ENCODE results near the gene LDB1.

LDB1 gene, protein sequence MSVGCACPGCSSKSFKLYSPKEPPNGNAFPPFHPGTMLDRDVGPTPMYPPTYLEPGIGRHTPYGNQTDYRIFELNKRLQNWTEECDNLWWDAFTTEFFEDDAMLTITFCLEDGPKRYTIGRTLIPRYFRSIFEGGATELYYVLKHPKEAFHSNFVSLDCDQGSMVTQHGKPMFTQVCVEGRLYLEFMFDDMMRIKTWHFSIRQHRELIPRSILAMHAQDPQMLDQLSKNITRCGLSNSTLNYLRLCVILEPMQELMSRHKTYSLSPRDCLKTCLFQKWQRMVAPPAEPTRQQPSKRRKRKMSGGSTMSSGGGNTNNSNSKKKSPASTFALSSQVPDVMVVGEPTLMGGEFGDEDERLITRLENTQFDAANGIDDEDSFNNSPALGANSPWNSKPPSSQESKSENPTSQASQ

DNA sequence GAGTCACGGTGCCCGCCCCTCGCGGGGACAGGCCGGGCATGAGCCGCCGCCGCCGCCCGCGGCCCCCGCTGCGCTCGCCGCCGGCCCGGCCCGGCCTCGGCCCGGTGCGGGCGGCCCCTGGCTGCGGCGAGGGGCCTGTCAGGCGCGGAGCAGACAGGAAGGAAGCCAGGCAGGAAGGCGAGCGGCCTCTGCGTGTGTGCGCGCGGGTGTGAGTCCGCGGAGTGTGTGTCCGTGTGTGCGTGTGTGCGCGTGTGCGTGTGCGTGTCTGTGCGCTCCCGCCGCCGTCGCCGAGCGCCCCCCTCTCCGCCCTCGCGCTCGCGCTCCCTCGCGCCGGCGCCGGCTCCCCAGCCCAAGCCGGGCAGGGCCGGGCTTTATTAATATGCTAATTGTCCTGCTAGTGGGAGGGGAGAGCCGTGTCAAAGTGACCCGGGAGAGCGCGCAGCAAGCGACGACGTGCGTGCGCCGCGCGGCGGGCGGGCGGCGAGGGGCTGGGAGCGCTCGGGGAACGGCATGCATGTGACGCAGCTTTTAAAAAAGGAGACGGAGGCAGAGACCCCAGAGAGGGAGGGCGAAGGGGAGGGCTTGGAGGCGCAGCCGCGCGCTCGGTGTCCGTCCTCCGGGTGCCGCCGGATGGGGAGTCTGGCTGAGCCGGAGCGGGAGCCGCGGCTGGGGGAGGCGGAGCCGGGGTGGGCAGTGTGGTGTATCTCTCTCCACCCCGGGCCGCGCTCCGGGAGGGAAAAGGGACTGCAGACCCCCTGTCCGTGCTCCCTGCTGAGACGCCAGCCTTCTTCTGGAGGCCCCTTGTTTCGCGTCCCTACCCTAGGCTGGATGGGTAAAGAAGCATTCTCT is at the start of gene LDB1:
Gene LDB1, minus strand, starts transcription at position 227 of the 849 bp plus-strand sequence. CDS start 258 bp downstream, outside the sequence.
- peak; percentile 90 for DNase-seq

DNA sequence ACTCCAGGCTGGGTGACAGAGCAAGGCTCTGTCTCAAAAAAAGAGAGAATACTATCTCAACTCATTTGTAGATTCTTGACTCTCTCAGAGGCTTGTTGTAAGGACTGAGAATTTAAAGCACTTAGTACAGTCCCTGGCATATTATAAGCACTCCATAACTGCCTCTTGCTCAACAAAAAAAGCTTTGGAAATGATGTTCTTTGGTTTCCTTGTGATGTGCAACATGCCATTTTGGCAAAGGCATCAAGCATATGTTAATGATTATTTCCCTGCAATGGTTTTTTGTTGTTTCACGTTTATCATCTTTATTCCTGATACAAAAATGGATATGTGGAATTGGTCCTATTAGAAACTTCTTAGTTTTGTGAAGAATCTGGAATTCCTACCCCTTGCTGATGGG is 47.7 kb upstream of the LDB1 start:
- no peak for DNase-seq

DNA sequence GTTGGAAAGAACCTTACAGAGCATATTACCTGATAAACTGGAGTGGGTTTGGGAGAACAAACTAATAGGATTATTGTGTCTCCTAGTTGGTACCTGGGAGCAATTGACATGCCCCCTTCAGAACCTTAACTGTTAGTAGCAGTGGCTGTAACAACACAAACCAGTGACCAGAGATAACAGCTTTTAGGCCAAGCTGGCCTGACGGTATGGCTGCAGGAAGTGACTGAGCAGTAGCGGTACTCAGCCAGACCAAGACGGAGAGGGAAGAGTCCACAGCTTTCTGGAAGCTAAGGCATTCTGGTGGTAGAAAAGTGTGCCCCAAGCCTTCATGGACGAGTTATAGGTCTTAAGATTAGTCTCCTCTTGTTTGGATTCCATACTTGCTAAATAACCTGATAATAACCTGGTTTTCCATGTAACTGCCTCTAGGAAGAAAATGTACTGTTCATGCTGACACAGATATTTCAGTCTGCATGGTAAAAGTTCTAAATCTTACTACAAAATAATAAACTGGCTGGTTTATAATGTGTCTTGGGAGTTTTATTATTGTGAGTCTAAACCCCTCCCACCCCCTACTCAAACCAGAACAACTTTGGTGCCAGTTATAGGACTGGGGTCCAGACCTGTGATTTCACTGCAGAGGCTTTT is 43.3 kb upstream of the LDB1 start:
- no peak for DNase-seq

DNA sequence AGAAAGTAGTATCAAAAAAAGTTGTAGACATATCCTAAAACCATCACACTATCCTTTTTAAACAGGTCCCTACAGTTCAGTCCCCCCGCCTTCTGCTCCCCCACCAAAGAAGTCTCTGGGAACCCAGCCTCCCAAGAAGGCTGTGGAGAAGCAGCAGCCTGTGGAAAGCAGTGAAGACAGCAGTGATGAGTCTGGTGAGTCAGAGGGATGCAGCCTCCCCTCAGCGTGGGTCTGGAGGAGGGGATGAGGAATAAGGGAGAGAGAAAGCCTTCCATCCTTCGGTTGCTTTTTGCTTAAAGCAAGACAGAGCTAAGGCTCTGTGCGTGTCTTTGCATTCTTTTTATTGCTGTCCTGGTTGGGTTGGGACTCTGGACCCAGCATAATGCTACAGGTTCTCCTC is 39.7 kb upstream of the LDB1 start:
- DNase-seq = no peak

DNA sequence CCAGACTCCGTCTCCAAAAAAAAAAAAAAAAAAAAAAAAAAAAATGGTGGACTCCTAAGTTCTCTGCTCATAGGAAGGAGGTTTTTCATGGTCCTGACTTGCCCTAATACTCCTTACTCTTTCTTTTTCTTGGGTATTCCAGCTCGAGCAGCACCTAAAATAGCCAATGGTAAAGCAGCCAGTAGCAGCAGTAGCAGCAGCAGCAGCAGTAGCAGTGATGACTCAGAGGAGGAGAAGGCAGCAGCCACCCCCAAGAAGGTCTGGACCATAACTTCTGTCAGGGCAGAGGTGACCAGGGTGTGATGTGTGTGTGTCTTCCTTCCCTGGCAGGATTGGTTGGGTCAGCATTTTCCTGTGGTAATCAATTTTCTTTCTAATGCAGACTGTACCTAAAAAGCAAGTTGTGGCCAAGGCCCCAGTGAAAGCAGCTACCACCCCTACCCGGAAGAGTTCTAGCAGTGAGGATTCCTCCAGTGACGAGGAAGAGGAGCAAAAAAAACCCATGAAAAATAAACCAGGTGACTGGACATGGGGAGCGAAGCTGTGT is 39.0 kb upstream of the LDB1 start:
- no peak for DNase-seq

DNA sequence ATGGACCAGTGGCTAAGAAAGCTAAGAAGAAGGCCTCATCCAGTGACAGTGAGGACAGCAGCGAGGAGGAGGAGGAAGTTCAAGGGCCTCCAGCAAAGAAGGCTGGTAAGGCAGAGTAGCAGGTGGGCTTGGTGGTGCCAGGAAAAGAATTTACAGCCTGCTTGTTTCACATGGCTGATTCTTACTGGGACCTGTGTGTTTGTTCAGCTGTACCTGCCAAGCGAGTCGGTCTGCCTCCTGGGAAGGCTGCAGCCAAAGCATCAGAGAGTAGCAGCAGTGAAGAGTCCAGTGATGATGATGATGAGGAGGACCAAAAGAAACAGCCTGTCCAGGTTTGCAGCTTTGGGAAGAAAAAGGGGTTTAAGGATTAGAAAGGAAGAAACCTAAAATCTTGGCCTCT is 37.1 kb upstream of the LDB1 start:
- no peak for DNase-seq

DNA sequence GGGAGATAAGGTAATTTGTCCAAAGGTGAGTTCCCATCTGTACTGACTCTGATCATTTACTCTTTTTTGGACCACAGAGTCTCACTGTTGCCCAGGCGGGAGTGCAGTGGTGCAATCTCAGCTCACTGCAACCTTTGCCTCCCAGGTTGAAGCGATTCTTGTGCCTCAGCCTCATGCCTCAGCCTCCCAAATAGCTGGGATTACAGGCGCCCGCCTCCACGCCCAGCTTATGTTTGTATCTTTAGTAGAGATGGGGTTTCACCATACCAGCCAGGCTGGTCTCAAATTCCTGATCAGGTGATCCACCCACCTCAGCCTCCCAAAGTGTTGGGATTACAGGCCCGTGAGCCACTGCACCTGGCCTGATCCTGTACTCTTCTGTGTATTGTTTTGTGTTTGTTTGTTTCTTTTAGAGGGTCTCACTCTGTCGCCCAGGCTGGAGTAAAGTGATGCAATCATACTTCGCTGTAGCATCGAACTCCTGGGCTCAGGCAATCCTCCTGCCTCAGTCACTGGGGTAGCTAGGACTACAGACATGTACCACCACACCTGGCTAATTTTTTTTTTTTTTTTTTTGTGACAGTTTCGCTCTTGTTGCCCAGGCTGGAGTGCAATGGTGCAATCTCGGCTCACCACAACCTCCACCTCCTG is 34.4 kb upstream of the LDB1 start:
- no peak for DNase-seq

DNA sequence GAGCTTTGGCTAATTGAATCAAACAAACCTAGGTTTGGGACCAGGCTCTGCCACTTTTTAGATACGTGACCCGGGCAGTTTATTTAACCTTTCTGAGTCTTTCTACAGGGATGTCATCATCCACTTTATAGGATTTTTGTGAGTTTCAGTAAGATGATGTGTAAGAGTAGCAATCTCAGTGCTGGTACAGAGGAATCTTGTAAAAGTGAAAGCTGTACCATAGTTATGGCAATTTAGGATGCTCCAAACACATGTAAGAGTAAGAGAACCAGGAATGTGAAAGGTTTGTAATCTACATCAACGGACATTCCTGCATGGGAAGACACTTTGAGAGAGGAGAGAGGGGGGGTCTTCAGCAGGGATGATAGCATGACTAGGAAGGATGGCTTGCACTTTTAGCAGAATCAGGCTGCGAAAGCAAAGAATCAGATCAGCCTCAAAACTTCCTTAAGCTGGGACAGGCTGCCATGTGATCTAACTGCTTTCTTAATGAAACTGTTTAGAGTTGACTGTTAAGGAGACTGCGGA is 33.0 kb upstream of the LDB1 start:
- no peak for DNase-seq

DNA sequence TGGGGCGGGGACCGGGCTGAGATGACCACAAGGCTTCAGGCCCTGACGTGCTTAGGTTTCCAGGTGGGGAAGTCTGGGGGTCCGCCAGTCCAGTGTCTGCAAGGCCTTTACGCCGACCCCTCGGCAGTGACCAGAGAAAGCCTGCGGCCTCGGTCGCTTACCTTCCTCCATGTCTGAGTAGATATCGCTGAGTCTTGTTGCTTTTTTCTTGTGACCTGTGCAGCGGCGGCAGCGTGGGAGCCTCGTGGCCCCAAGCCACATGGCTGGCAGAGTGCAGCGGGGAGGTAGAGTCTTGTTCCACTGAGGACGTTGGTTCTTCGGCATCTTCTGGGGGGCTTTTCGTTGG is 32.4 kb upstream of the LDB1 start:
- no peak for DNase-seq

DNA sequence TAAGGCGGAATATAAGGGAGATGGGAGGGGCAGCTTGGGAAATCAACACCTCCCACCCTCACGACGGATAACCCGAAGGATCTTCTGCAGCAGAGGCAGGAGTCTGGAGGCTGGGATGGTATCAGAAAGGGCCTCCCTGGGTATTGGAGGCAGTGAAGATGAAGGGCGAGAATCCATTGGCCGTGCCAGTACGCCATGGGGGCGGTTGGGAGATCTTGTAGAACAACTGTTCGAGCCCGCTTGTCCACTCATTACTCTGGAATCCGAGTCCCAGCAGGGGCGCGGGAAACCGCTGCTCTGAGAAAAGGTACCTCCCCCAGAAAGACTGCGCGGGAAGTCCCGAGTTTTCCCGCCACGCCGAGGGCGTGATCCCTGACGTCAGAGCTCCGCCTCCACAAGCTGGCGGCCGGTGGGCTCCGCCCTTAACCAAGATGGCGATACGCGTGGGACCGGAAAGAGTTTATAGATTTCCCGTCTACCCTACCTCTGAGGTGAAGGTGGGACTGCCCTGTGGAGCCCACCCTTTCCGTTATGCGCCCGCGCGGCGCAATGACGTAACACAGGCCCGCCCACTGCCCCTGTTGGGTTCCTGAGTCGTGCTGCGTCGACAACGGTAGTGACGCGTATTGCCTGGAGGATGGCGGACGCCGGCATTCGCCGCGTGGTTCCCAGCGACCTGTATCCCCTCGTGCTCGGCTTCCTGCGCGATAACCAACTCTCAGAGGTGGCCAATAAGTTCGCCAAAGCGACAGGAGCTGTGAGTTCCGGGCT is 31.8 kb upstream of the LDB1 start, which contains the start of gene NOLC1:
Gene NOLC1, plus strand, starts transcription at position 616 of the 771 bp plus-strand sequence. Its CDS starts 22 bp downstream, at position 638.
- DNase-seq = peak; percentile 100

DNA sequence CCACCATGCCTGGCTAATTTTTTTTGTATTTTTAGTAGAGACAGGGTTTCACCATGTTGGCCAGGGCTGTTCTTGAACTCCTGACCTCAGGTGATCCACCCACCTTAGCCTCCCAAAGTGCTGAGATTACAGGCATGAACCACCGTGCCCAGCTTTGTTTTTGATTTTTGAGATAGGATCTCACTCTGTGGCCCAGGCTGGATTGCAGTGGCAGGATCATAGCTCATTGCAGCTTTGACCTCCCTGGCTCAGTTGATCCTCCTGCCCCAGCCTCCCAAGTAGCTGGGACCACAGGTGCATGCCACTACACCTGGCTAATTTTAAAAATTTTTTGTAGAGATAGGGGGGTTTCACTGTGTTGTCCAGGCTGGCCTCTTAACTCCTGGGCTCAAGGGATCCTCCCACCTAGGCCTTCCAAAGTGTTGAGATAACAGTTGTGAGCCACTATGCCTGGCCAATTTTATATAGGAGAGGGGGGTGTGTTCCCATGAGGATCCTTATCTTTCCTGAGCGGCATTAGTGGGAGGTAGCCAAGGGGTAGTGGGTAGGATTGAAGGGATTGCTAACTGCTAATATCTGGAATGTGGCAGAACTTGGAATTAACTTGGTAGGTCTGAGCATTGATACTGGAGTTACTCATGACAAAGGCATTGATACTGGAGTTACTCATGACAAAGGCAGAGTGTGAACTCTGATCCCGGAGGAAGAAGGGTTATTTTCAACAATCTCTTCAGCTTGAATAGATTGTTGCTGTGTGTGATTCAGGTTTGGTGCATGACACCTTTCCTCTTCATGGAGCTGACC is 31.0 kb upstream of the LDB1 start:
- DNase-seq = no peak

DNA sequence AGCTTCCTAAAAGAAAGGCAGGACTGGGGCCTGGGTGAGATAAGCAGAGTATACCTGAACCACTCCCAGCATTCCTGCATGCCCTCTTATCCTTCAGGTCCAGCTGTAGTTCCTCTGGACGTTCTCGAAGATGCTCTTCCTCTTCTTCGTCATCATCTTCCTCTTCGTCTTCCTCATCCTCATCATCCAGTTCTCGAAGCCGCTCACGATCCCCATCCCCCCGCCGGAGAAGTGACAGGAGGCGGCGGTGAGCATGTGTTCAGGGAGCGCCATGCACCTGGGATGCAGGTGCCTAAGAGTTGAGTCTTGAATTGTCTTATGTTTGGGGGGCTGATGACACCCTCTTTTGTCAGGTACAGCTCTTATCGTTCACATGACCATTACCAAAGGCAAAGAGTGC is 28.1 kb upstream of the LDB1 start:
- no peak for DNase-seq

DNA sequence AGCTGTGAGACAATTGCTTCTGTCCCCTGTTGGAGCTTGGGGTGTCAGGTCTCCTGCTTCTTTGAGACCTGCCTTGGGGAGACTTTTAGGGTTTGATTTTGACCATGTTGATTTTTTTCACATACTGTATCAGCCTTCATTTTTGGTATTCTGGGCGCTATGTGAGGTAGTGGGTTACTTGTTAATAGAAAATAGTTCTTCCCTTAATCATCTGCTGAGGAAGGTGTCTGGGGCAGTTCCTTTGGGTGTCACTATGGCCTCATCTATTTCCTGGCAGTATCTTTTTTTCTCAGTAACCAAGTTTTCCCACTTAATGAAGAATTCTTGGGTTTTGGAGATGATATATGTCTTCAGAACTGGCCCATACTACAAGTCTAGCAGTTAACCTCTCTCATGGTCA is 27.4 kb upstream of the LDB1 start:
- DNase-seq = no peak

DNA sequence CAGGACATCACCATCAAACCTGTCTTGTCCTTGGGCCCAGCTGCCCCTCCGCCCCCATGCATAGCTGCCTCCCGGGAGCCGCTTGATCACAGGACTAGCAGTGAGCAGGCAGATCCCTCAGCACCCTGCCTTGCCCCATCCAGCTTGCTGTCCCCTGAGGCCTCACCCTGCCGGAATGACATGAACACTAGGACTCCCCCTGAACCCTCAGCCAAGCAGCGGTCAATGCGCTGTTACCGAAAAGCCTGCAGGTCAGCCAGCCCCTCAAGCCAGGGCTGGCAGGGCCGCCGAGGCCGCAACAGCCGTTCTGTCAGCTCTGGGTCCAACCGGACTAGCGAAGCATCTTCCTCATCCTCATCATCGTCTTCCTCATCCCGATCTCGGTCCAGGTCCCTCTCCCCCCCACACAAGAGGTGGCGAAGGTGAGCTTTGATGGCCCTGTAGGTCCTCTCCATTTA is 26.8 kb upstream of the LDB1 start:
- no peak for DNase-seq

DNA sequence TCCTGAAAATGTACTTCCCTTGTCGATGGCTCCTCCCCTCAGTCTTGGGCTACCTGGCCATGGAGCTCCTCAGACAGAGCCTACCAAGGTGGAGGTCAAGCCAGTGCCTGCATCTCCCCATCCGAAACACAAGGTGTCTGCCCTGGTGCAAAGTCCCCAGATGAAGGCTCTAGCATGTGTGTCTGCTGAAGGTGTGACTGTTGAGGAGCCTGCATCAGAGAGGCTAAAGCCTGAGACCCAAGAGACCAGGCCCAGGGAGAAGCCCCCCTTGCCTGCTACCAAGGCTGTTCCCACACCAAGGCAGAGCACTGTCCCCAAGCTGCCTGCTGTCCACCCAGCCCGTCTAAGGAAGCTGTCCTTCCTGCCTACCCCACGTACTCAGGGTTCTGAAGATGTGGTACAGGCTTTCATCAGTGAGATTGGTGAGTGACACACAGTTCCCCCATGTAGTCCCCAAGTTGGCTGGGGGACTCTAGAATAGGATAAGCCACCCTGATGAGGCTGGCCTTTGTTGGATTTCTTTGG is 21.5 kb upstream of the LDB1 start:
- DNase-seq = no peak

DNA sequence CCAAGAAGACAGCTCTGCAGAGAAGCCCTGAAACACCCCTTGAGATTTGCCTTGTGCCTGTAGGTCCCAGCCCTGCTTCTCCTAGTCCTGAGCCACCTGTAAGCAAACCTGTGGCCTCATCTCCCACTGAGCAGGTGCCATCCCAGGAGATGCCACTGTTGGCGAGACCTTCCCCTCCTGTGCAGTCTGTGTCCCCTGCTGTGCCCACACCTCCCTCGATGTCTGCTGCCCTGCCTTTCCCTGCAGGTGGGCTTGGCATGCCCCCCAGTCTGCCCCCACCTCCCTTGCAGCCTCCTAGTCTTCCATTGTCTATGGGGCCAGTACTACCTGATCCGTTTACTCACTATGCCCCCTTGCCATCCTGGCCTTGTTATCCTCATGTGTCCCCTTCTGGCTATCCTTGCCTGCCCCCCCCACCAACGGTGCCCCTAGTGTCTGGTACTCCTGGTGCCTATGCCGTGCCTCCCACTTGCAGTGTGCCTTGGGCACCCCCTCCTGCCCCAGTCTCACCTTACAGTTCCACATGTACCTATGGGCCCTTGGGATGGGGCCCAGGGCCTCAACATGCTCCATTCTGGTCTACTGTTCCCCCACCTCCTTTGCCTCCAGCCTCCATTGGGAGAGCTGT is 20.9 kb upstream of the LDB1 start:
- DNase-seq = no peak

DNA sequence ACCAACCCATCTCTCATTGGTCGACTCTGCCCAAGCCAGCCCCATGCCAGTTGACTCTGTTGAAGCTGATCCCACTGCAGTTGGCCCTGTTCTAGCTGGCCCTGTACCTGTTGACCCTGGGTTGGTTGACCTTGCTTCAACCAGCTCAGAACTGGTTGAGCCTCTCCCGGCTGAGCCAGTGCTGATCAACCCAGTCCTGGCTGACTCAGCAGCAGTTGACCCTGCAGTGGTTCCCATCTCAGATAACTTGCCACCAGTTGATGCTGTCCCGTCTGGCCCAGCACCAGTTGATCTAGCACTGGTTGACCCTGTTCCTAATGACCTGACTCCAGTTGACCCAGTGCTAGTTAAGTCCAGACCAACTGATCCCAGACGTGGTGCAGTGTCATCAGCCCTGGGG is 20.1 kb upstream of the LDB1 start:
- DNase-seq = no peak

DNA sequence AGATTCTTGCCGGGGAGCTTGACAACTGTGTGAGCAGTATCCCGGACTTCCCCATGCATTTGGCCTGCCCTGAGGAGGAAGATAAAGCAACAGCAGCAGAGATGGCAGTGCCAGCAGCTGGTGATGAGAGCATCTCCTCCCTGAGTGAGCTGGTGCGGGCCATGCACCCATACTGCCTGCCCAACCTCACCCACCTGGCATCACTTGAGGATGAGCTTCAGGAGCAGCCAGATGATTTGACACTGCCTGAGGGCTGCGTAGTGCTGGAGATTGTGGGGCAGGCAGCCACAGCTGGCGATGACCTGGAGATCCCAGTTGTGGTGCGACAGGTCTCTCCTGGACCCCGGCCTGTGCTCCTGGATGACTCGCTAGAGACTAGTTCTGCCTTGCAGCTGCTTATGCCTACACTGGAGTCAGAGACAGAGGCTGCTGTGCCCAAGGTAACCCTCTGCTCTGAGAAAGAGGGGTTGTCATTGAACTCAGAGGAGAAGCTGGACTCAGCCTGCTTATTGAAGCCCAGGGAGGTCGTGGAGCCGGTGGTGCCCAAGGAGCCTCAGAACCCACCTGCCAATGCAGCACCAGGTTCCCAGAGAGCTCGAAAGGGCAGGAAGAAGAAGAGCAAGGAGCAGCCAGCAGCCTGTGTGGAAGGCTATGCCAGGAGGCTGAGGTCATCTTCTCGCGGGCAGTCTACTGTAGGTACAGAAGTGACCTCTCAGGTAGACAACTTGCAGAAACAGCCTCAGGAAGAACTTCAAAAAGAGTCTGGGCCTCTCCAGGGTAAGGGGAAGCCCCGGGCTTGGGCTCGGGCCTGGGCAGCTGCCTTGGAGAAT is 19.3 kb upstream of the LDB1 start:
- no peak for DNase-seq

DNA sequence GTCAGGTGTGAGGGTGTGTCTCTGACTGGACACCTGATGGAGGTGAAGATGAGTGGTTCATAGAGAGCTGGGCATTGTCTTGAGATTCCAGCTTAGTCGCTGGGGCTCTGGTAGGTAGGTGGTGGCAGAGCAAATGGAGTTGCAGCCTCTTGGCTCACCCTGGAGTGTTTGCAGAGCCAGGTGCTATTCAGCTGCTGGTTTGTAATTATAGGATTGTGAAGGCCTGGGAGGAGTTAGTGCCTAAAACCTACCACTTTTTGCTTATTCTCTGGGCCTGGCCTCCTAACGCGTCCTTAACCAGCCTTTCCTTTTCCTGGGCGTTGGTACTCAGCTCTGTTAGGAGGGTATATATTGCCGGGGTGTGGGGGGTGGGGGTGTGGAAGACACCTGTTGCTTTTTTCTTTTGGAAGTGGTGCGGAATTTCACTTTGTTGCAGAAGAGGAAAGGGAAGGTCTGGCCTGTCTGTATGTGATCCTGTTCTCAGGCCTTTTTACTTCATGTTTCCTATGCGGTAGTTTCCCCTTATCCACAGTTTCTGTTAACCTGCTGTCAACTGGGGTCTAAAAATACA is 15.9 kb upstream of the LDB1 start:
- DNase-seq = no peak
